Loucy (cell line): ENCODE measurements around the gene ETNPPL.

Experiments
- H2AFZ ChIP-seq: fragments of 200-600 bp; sonication (generic); 2 replicates; pipeline ENCODE4 v1.6.0; 2016; ENCODE audit warnings: antibody characterized with exemption, mild to moderate bottlenecking, low read length, moderate library complexity
- H3F3A ChIP-seq: fragments of 200-600 bp; 2 replicates; pipeline ENCODE4 v1.6.0; 2016; ENCODE audit warnings: antibody characterized with exemption, low read depth, mild to moderate bottlenecking
- H3K27me3 ChIP-seq: fragments of 200-600 bp; sonication (generic); 2 replicates; pipeline ENCODE4 v1.6.1; 2014; ENCODE audit warnings: low read length, mild to moderate bottlenecking; ENCODE audit not compliant: insufficient read depth, poor library complexity, severe bottlenecking
- H3K36me3 ChIP-seq: fragments of 200-600 bp; sonication (generic); 2 replicates; pipeline ENCODE4 v1.6.1; 2016; ENCODE audit warnings: low read length; ENCODE audit not compliant: insufficient read depth
- H3K4me1 ChIP-seq: fragments of 200-600 bp; sonication (generic); 2 replicates; pipeline ENCODE4 v1.5.1; 2014; ENCODE audit warnings: low read length, mild to moderate bottlenecking; ENCODE audit not compliant: insufficient read depth, poor library complexity, severe bottlenecking
- H3K4me2 ChIP-seq: fragments of 200-600 bp; sonication (generic); 2 replicates; pipeline ENCODE4 v1.6.0; 2014; ENCODE audit warnings: antibody characterized with exemption, low read length, low read depth, mild to moderate bottlenecking; ENCODE audit not compliant: poor library complexity, severe bottlenecking
- H3K4me3 ChIP-seq: fragments of 200-600 bp; sonication (generic); 2 replicates; pipeline ENCODE4 v1.5.1; 2014; ENCODE audit warnings: low read length, mild to moderate bottlenecking, mixed read lengths; ENCODE audit not compliant: poor library complexity, severe bottlenecking
- H3K79me2 ChIP-seq: fragments of 200-600 bp; sonication (generic); 2 replicates; pipeline ENCODE4 v1.6.1; 2014; ENCODE audit warnings: low read length; ENCODE audit not compliant: insufficient read depth
- H3K9ac ChIP-seq: fragments of 200-600 bp; sonication (generic); 2 replicates; pipeline ENCODE4 v1.6.0; 2014; ENCODE audit warnings: mild to moderate bottlenecking, low read depth, low read length, moderate library complexity; ENCODE audit not compliant: poor library complexity, severe bottlenecking
- H3K9me2 ChIP-seq: fragments of 200-600 bp; sonication (generic); replicated peaks from 2 replicates; pipeline ENCODE4 v1.6.1; 2016; ENCODE audit warnings: low read depth, low read length, mixed read lengths
- H3K9me3 ChIP-seq: fragments of 200-600 bp; sonication (generic); 2 replicates; pipeline ENCODE4 v1.6.1; 2014; ENCODE audit warnings: mild to moderate bottlenecking, antibody characterized with exemption, low read length, low read depth; ENCODE audit not compliant: insufficient read depth
- H4K20me1 ChIP-seq: fragments of 200-600 bp; sonication (generic); 2 replicates; pipeline ENCODE4 v1.6.0; 2014; ENCODE audit warnings: antibody characterized with exemption, low read length, mild to moderate bottlenecking; ENCODE audit not compliant: insufficient read depth, poor library complexity, severe bottlenecking
- EZH2phosphoT487 ChIP-seq: fragments of 200-600 bp; IDR thresholded peaks from 2 replicates; pipeline ENCODE4 v1.6.1; 2018; ENCODE audit warnings: antibody characterized with exemption, mild to moderate bottlenecking, moderate library complexity, borderline replicate concordance
- TF ChIP-seq, protein P1 (sequence below): fragments of 200-600 bp; sonication (generic); conservative IDR thresholded peaks from 2 replicates; pipeline ENCODE4 v1.5.1; 2014; ENCODE audit warnings: mild to moderate bottlenecking, antibody characterized with exemption, low read length

The ETNPPL gene

DNA sequence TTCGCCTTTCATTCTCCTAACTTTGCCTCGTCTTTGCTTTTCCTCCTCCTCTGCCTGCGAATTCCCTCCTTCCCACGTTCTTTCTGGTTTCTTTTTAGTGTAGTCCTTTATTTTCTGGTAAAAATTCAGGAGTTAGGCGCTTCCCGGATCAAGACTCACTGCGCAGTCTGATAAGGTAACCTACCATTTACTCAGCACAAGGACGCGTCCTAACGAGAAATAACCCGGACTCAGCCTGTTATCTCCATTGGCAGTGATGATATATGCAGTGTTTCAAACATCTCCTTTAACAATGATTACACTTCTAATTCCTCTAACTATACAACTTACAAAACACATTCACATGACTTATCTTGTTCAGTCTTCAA is 357 bp upstream of the ETNPPL start:
- peaks cover 21% of the 10 kb centered on the region for H3K27me3 ChIP-seq
- H3K36me3 ChIP-seq: no peaks in the 10 kb centered on the region
- no peaks in the 10 kb centered on the region for H3K9me3 ChIP-seq
- H2AFZ ChIP-seq: peak overlapping the region; percentile 93
- H3K4me2 ChIP-seq: peak overlapping the region; percentile 82
- no peaks in the 10 kb centered on the region for H4K20me1 ChIP-seq
- no peak overlapping the region for H3K9ac ChIP-seq
- no peak for TF ChIP-seq EZH2phosphoT487
- TF ChIP-seq, protein P1, sequence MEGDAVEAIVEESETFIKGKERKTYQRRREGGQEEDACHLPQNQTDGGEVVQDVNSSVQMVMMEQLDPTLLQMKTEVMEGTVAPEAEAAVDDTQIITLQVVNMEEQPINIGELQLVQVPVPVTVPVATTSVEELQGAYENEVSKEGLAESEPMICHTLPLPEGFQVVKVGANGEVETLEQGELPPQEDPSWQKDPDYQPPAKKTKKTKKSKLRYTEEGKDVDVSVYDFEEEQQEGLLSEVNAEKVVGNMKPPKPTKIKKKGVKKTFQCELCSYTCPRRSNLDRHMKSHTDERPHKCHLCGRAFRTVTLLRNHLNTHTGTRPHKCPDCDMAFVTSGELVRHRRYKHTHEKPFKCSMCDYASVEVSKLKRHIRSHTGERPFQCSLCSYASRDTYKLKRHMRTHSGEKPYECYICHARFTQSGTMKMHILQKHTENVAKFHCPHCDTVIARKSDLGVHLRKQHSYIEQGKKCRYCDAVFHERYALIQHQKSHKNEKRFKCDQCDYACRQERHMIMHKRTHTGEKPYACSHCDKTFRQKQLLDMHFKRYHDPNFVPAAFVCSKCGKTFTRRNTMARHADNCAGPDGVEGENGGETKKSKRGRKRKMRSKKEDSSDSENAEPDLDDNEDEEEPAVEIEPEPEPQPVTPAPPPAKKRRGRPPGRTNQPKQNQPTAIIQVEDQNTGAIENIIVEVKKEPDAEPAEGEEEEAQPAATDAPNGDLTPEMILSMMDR: no peak
- no peaks in the 10 kb centered on the region for H3F3A ChIP-seq
- no peaks in the 10 kb centered on the region for H3K9me2 ChIP-seq
- no peak overlapping the region for H3K4me3 ChIP-seq
- no peaks in the 10 kb centered on the region for H3K79me2 ChIP-seq
- peaks cover 6% of the 10 kb centered on the region for H3K4me1 ChIP-seq

DNA sequence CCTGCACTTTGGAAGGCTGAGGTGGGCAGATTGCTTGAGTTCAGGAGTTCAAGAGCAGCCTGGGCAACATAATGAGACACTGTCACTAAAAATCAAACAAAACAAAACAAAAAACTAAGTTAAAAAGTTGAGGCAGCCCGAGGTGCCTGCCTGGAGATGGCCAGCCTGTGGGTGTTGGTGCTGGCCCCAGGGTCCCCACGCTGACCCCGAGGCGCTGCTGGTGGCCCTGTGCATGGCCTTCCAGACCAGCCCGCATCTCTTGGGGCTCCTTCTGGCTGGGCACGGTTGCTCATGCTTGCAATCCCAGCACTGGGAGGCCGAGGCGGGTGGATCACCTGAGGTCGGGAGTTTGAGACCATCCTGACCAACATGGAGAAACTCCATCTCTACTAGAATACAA is 4.4 kb downstream of the ETNPPL start:
- no peak overlapping the region for H3K9ac ChIP-seq
- peaks cover 6% of the 10 kb centered on the region for H3K4me1 ChIP-seq
- no peaks in the 10 kb centered on the region for H4K20me1 ChIP-seq
- no peaks in the 10 kb centered on the region for H3K9me2 ChIP-seq
- H2AFZ ChIP-seq: no peak overlapping the region
- H3K4me3 ChIP-seq: no peak overlapping the region
- TF ChIP-seq EZH2phosphoT487: no peak
- TF ChIP-seq, protein P1: no peak
- H3K27me3 ChIP-seq: peaks cover 21% of the 10 kb centered on the region
- H3F3A ChIP-seq: no peaks in the 10 kb centered on the region
- H3K4me2 ChIP-seq: no peak overlapping the region
- no peaks in the 10 kb centered on the region for H3K36me3 ChIP-seq
- H3K9me3 ChIP-seq: no peaks in the 10 kb centered on the region
- no peaks in the 10 kb centered on the region for H3K79me2 ChIP-seq

DNA sequence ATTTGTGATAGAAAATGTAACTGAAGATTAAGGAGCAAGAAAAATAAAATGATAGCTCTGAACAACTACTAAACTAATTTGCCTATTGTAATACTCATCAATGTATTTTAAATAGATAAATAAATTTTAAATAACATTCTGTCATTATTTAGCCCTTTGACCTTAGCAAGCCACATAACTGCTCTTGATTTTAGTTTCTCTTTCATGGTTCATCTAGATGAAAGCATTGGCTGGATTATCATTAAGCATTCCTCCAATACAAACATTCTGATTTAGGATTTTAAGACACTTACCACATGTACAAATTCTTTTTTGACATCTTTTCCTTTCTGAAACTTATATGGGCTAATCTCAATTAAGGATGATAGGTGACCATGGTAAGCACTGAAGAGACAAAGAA is 8.5 kb downstream of the ETNPPL start:
- no peaks in the 10 kb centered on the region for H3K36me3 ChIP-seq
- H2AFZ ChIP-seq: no peak overlapping the region
- H3K9me2 ChIP-seq: no peaks in the 10 kb centered on the region
- no peaks in the 10 kb centered on the region for H3F3A ChIP-seq
- H3K4me3 ChIP-seq: no peak overlapping the region
- H3K79me2 ChIP-seq: no peaks in the 10 kb centered on the region
- no peak overlapping the region for H3K9ac ChIP-seq
- no peaks in the 10 kb centered on the region for H3K27me3 ChIP-seq
- no peak for TF ChIP-seq EZH2phosphoT487
- TF ChIP-seq, protein P1: no peak
- H3K9me3 ChIP-seq: no peaks in the 10 kb centered on the region
- no peak overlapping the region for H3K4me2 ChIP-seq
- H4K20me1 ChIP-seq: no peaks in the 10 kb centered on the region
- H3K4me1 ChIP-seq: peaks cover 8% of the 10 kb centered on the region
